Measurements from ENCODE around the gene HOXB2.
"Not testable (repeated sequence)": the region's sequence is repeated elsewhere in the genome, so short reads cannot be mapped to it uniquely, and the experiment has no call there.

Gene HOXB2

DNA sequence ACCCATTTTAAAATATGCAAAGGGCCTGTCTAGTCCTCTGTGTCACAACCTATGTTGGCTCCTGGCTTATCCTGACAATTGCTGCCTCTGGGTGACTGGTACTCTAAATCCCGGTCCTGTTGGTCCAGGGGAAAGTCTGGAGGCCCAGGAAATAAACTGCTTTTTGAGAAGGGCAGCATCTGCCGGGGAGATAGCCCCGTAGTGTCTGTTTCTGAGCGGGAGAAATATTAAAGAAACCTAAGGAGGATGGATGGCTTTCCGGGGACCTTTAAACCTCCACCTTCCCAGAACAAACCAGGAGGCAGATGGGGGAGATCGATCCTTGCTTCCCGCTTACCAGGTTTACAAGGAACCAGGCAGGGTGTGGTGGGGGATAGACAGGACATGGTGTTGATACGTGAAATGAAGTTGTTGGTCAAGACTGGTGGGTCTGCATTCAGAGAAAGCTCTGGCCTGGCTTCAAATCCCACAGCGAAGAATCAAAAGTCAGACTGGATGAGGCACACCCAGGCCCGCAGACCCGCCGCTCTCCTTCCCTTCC lies 3.8 kb downstream of the HOXB2 start:
- no peak for DNase-seq (ENCODE audit: low read depth)

DNA sequence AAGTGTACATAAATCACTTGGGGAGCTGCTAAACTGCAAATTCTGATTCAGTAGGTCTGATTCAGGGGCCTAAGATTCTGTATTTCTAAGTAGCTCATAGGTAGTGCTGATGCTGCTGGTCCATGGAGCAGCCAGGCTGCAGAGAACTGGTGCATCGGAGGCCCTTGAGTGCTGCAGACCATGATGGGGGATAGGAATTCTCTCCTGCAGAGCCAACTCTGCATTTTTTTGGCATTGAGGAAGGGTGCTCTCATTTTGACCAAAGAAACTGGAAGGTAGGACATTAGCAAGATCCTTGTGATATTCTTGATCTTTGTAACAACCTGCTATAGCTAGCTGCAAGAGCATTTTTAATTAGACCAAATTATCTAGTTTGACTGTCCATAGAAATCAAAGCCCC lies 4.7 kb downstream of the HOXB2 start:
- no peak for DNase-seq (ENCODE audit: low read depth)

- DNase-seq (ENCODE audit: low read depth), result no peak
Observed at GRCh38 chr17:48539177-48539576, 5.7 kb downstream of the HOXB2 start.

DNA sequence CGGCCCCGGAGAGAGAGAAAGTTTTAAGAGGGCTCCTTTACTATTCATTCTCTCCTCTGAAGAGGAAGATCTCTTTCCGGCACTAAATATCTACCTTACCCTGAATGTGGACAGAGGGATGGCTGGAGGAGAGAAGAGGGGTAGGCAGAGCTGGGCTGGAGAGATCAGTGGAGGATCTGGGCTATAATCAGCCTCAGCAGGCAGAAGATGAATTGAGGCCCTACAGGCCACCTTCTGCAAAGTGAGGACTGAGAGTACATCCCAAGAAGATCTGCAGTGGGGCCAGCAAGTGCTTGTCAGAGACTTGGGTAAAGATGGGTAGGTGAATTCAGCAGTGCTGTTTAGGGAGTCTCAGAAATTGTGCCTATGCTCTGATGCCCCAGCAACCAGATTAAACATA lies 7.6 kb downstream of the HOXB2 start:
- DNase-seq (ENCODE audit: low read depth), result no peak

DNA sequence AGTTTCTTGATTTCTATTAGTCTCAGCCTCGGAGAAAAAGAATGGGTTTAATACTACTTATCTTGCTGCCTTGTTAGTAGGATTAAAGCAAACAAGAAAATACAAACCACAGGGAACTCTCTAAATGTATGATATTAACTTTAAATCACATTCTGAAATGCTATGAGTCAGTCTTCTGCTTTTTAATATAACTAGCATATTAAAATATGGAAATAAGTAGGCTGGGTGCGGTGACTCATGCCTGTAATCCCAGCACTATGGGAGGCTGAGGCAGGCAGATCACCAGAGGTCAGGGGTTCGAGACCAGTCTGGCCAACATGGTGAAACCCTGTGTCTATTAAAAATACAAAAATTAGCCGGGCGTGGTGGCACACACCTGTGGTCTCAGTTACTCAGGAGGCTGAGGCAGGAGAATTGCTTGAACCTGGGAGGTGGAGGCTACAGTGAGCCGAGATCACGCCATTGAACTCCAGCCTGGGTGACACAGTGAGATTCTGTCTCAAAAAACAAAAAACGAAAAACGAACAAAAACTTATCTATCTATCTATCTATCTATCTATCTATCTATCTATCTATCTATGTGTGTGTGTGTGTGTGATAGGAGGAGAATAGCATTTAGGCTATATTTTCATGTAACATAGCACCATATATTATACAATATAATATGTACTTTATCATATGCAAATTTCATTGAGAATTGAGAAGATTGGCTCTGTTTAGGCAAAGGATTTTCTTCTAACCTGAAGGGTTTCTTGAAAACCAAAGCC lies 8.9 kb downstream of the HOXB2 start:
- DNase-seq (ENCODE audit: low read depth), result not testable (repeated sequence)

DNA sequence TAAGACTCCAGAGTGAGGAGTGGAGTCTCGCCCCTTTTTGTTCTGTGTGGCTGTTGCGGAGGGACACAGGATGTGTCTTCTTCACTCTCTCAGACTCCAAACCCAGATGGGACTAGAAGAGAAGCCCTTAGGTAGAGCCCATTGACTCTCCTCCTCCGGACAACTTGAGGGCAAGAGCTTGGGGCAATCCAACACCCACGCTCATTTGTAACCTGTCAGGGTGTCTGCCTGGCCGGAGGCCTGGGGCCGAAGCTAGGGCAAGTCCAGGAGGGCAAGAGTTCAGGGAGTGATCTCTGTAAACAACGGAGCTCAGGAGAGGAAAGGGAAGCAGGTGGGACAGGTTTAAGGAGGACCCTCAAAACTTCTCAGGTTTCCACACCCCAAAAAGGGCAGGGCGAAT lies 12.6 kb downstream of the HOXB2 start:
- DNase-seq (ENCODE audit: low read depth), result no peak

GRCh38 chr17:48530887-48531272 lies 14.0 kb downstream of the HOXB2 start, which contains the start of gene HOXB1:
HOXB1 (minus strand) TSS chr17:48531011; CDS start chr17:48530904, 107 bp downstream.
- no peak for DNase-seq (ENCODE audit: low read depth)

- DNase-seq (ENCODE audit: low read depth), result no peak
Observed at GRCh38 chr17:48530208-48530886, 14.6 kb downstream of the HOXB2 start.

GRCh38 chr17:48529683-48530009 lies 15.3 kb downstream of the HOXB2 start:
- no peak for DNase-seq (ENCODE audit: low read depth)

- no peak for DNase-seq (ENCODE audit: low read depth)
Observed at GRCh38 chr17:48528936-48529682, 15.8 kb downstream of the HOXB2 start.

DNA sequence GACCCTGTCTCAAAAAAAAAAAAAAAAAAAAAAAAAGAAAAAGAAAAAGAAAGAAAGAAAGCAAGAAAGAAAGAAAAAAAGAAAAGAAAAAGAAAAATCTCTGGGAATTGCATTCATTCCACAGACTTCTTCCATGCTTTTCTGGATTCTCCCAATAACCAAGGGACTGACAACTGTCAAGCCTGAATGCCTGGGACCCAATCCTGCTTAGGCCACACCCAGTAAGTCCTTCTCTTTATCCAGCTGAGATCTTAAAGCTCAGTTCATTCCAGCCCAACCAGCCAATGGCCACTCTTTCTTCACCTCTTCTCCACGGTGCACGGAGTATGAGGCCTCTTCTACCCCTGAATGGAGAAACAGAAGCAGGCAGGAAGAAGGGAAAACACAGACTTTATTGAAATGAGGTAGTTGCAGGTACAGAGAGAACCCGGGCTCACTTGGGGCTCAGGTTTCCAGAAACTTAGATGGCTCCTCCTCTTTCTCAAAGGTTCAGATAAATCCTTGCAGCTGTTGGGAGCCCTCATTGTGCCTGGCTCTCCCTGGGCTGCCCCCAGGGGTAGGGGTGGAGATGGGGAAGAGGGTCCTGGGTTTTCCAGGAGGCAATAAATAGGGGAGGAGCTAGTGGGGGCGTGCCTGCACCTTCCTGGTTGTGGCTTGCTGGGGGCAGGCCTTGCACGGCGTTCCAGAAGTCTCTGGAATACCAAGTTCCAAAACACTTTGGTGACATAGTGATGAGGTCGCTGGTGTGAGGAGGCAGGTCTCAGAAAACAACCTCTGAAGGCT lies 16.6 kb downstream of the HOXB2 start:
- no peak for DNase-seq (ENCODE audit: low read depth)

DNA sequence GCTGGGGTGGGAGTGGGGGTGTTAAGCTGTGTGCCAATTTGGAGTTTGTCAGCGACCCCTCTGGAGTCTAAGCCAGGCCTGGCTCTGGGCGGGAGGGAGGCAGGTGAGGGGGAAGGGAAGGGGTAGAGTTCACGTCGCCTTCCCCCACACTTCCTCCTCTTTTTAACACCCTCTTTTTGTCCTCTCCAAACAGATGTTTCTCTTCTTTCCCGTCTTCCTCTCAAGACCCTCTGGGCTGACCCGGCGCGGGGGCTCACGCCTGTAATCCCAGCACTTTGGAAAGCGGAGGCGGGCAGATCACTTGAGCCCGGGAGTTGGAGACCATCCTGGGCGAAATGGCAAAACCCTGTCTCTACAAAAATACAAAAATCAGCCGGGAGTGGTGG lies 17.4 kb downstream of the HOXB2 start:
- DNase-seq (ENCODE audit: low read depth), result no peak

DNA sequence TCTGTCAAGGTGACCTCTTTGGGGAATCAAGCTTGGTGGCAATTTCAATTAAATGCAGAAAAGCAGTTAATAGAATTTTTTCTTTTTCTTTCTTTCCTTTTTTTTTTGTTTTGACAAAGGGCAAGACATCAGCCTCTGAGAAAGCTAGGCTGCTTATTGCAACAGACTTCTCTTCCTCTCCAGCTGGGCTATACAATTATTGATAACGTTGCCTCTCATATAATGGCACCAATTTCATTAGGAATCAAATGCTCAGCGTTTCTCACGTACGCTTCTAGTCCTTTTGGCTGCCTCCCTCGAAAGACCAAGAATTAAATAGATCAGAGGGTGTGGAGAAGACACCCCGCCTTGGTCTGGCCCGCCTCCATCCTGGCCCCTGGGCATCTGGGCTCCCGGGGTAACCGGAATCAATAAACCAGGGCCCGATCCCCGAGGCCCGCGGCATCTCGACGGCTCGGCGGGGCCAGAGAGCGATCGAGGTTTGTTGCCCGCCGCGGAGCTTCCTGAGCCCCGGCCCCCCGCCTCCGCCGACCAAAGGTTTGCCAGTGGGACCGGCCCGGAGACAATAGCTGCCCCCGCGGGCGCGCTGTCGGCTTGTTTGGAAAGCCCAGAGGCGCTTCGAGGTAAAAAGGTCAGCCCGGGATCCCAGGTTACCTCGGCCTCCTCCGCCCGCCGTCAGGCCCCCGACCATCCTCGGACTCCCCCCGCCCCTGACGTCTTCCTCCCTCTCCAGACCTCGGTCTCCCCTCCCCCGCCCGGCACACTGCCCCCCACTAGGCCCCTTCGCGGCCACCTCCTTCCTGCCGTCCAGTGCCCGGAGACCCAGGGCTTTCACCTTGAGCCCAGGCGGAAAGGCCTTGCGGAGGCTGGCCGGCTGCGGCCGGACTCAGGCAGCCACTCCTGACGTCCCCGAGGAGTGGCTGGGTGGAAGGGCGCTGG lies 18.0 kb downstream of the HOXB2 start:
- no peak for DNase-seq (ENCODE audit: low read depth)

- no peak for DNase-seq (ENCODE audit: low read depth)
Observed at GRCh38 chr17:48523010-48523409, 21.9 kb downstream of the HOXB2 start.

DNA sequence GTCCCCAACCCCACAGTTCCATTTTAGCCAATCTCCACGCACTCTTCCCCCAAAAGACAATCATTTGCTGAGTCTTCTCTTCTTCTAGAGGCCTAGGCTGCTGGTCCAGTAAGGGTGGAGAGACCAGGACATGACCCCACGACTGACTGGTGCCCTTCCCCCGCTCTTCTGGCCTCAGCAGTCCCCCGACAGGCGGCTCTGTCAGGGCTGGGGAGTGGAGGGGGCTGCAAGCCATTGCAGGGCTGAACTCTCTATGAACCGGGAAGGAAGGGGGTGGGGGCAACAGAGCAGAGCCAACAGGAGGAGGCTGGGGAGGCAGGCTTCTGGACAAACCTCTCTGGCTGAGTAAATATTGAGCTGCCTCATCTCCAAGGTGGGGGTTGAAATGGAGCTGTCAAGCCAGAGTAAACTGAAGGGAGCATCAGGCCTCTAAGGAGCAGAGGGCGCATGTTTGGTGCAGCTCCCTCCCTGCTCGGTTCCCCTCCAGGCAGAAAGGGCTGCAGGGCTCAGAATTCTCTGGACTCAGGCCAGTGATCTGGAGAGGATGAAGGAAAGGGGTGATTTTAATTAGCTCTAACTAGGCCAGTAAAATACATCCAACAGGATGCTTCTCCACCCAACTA lies 22.8 kb downstream of the HOXB2 start:
- DNase-seq (ENCODE audit: low read depth), result no peak

DNA sequence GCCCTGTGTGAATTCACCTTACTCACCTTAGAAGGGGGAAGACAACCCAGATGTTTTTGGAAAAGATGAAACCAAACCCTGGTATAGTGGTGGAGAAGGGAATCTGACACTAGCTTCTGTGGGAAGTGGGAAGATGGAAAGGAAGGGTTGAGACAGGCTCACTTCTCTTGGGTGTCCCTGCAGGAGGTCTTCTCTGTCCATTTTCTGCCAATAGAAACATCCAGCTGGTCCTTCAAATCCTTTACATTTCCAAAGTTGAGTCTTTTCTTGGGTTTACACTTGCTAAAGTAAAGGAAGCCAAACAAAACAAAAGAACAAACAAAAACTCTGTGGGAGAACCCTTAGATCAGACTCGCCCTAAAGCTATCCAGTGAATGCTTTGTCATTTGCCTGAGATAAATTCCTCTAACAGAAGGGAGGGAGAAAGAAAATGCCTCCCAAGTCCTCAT lies 24.3 kb downstream of the HOXB2 start:
- DNase-seq (ENCODE audit: low read depth), result no peak

DNA sequence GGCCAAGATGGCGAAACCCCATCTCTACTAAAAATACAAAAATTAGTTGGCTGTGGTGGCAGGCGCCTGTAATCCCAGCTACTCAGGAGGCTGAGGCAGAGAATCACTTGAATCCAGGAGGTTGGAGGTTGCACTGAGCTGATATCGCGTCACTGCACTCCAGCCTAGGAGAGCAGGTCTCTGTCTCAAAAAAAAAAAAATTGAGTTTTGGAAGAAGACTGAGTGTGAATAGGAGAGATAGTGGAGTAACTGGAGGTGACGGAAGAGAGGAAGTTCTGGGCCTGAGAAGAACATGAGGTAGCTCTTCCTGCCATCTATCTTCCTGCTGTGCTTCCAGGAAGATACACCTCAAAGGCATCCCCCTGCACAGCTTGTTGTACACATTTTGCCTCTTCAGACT lies 25.5 kb downstream of the HOXB2 start:
- DNase-seq (ENCODE audit: low read depth), result no peak

DNA sequence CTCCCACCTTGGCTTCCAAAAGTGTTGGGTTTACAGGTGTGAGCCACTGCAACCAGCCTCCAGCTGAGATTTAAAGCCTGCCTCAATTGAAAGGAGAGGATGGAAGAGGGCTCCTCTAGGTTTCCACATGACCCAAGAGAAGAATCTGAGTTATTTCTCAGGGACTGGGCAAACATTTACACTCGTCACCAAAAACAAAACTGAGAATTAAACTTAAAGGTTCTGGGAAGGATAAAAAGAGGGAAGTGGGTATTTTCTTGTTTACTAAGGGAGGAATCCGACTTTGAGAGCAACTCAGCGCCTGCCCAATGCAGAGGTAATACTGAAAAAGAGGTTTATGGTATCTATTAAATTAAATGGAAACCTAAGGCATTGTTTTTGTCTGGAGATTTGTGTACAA lies 27.4 kb downstream of the HOXB2 start:
- no peak for DNase-seq (ENCODE audit: low read depth)

GRCh38 chr17:48515925-48516900 lies 28.7 kb downstream of the HOXB2 start:
- DNase-seq (ENCODE audit: low read depth), result no peak
